HL-60 (cell line): Measurements from ENCODE around the gene MYOM3.

Experiments
- DNase-seq, 2 experiments: peaks; one replicate each; pipeline ENCODE4 v3.0.0-alpha.2; 2010 to 2020; ENCODE audit warnings: low read depth in 1 of 2, low spot score in 1 of 2
- H3K27ac ChIP-seq: fragments of 250-450 bp; sonication (Bioruptor Pico); replicated peaks from 2 replicates; pipeline ENCODE4 v1.5.1; 2020; ENCODE audit warnings: mild to moderate bottlenecking, moderate library complexity
- H3K27me3 ChIP-seq: fragments of 250-450 bp; sonication (Bioruptor Pico); 2 replicates; pipeline ENCODE4 v1.5.1; 2021; ENCODE audit warnings: mild to moderate bottlenecking, moderate library complexity; ENCODE audit not compliant: insufficient read depth, poor library complexity, severe bottlenecking
- H3K4me3 ChIP-seq: replicated peaks from 2 replicates; pipeline ENCODE4 v1.5.1; 2011; ENCODE audit warnings: mild to moderate bottlenecking, control low read depth, low read length; ENCODE audit not compliant: insufficient read depth
- CTCF ChIP-seq: IDR thresholded peaks from one replicate; pipeline ENCODE4 v1.5.1; 2011; ENCODE audit warnings: low read length, control low read depth, inconsistent platforms; ENCODE audit not compliant: insufficient read depth
- GABPA ChIP-seq: IDR thresholded peaks from 2 replicates; pipeline ENCODE4 v1.6.1; 2012; ENCODE audit warnings: low read depth
- POLR2AphosphoS5 ChIP-seq: IDR thresholded peaks from 2 replicates; pipeline ENCODE4 v1.6.1; 2012; ENCODE audit warnings: low read depth
- REST ChIP-seq: IDR thresholded peaks from 2 replicates; pipeline ENCODE4 v1.6.1; 2012; ENCODE audit warnings: low read depth; ENCODE audit not compliant: insufficient replicate concordance
- SPI1 ChIP-seq: IDR thresholded peaks from 2 replicates; pipeline ENCODE4 v1.6.1; 2012; ENCODE audit warnings: low read depth, mild to moderate bottlenecking, borderline replicate concordance

MYOM3 gene

GRCh38 chr1:24101796-24102586 is 9.9 kb downstream of the MYOM3 start:
- H3K4me3 ChIP-seq: no peak overlapping the region
- no peak overlapping the region for H3K27ac ChIP-seq
- DNase-seq: no peak
- no peak for TF ChIP-seq SPI1
- no peak for TF ChIP-seq CTCF
- no peak for TF ChIP-seq REST
- no peak for TF ChIP-seq GABPA
- TF ChIP-seq POLR2AphosphoS5: no peak
- no peaks in the 10 kb centered on the region for H3K27me3 ChIP-seq

- TF ChIP-seq REST (no peak), GABPA (no peak), CTCF (no peak), SPI1 (no peak), POLR2AphosphoS5 (no peak)
- Histone ChIP-seq H3K4me3 (no peak overlapping the region), H3K27ac (no peak overlapping the region), H3K27me3 (no peaks in the 10 kb centered on the region)
- no peak for DNase-seq
Observed at GRCh38 chr1:24100945-24101737, 10.8 kb downstream of the MYOM3 start.

- TF ChIP-seq REST (no peak), GABPA (no peak), CTCF (no peak), POLR2AphosphoS5 (no peak), SPI1 (no peak)
- Histone ChIP-seq H3K27me3 (no peaks in the 10 kb centered on the region), H3K27ac (no peak overlapping the region), H3K4me3 (no peak overlapping the region)
- no peak for DNase-seq
Observed at GRCh38 chr1:24098943-24099638, 12.8 kb downstream of the MYOM3 start.
